Left cardiac atrium (tissue), 4 donors: Measurements from ENCODE around the gene ABCF1. TPM values are rescaled to one million over a fixed set of nuclear protein-coding genes. Genes with fewer than 3 reads are reported as not detected.

ENCODE experiments used
- ATAC-seq, 2 donors: fragments of 200-7000 bp; cut with Tn5 transposase; one replicate each; pipeline ENCODE4 v1.9.1; 2020; ENCODE audit warnings: mild to moderate bottlenecking in 2 of 2, moderate library complexity in 2 of 2
- DNase-seq: peaks from one replicate; pipeline ENCODE4 v3.0.0-alpha.2; 2020
- intact Hi-C, 2 donors: fragments of 100-400 bp; cut with DNase I; formaldehyde crosslinking; loops; one replicate each; pipeline versions ENCODE4 v1.14.1 to v1.15.1; 2022 to 2023
- total RNA-seq, 2 donors: library from RNA; stranded (reverse); fragmentation: NEBNext Ultra II Directional; extraction: Animal tissue kit (Norgen Biotek cat#: 25700); gene quantifications; one replicate each; pipeline ENCODE4 v1.2.1, GENCODE V29; 2021
- donor health status: DM: no; HTN: yes; CAD: no.
- donor health status: DM: no; HTN: yes; CAD: no; lungs with severe emphysema.
- donor health status: DM: yes; HTN: yes; CAD: no.
- donor health status: Dilated cardiomyopathy.

The ABCF1 gene
- total RNA-seq, 2 donors from 2014 or later: 30.7 to 45.9 TPM

DNA sequence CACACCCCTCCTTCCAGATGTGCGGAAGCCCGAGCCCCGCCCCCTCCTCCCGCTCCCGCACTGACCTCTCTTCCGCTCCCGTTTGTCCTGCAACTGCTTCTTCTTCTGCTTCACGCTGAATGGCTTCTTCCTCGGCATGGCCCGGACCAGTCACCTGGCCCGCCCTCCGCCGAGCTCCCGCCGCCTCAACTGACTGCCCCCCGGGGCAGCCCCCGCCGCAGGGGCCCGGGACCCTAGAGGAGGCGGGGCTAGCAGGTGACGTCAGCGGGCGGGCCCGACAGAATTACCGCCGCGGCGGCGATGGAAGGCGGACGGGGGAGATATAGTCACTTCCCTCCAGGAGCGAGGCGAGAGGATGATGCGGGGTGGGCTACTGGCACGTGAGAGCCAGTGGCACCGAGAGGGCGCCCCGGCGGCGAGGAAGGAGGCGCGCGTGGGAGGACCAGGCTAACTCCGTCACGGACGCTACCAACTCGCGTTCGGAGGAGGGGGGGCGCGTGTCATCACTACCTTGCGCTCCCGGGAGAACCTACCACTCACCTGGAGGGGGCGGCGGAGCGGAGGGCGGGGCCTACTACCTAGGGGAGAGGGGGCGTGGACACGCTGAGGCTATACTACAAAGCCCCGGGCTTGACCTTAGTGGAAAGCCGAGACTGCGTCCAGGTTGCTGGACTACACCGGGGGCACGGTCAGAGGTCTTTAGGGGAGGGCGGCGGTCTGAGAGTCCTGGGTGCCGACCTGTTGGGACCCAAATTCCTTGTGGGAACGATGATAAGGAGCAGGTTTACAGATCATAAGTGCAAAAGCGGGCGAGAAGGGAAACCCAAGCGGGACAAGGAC, 15.0 kb upstream of the ABCF1 start, which contains the start of gene GNL1:
Gene GNL1, minus strand, starts transcription at position 424 of the 840 bp plus-strand sequence. Its CDS starts 286 bp downstream, at position 138.
- peak; percentile 81 to 92 for ATAC-seq
- DNase-seq: peak; percentile 95
- intact Hi-C loops: no loop called here

DNA sequence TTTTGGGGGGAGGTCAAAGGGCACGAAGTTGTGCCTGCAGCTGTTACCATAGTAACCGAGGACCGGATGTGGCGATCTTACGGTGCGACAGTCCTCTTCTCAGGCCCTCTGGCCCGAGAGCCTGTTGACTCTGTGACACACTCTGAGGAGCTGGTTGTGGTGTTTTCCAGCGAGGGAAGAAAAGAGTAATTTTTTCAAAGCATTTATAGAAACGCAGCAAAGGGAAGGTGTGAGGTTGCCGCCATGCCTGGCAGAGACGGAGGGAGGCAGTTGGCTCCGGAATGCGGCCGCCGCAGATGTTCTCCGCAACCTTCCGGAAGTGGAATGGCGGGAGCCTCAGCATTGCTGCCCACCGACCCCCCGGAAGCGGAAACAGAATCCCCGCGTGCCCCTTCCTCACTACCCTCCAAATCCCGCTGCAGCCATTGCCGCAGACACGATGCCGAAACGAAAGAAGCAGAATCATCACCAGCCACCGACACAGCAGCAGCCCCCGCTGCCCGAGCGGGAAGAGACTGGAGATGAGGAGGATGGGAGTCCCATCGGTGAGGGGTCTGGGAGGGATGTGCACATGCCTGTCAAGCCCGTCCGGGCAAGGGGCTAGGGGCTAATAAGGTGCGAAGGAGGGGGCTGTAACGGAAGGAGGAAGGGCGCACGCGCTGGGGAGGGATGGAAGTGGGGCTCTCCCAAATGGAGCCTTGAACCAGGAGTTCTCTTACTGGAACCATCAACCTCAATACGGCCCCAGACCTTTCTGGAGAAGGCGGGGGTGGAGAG, 14.1 kb upstream of the ABCF1 start, which contains the start of gene PRR3:
Gene PRR3, plus strand, starts transcription at position 390 of the 777 bp plus-strand sequence. Its CDS starts 50 bp downstream, at position 440.
- peak; percentile 82 to 84 for ATAC-seq
- intact Hi-C loops: no loop called here

DNA sequence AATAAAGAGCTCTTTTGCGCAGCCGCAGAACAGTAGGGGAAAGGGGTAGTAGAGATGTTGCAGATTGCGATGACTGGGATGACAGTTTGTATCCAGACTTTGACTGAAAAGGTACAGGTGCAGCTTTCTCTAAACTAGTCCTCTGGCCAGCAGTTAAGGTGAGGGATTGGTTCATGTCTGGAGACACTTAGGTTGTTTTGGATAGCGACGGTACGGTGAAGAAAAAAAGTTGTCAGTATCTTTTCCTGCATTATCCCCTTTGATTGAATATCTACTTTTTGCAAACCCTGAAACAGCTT, 13.6 kb upstream of the ABCF1 start:
- ATAC-seq: no peak
- intact Hi-C loops: no loop called here
- DNase-seq: no peak

More for the DNA sequence above, 14.1 kb upstream of the ABCF1 start, which contains the start of gene PRR3:
- peak; percentile 89 for DNase-seq

DNA sequence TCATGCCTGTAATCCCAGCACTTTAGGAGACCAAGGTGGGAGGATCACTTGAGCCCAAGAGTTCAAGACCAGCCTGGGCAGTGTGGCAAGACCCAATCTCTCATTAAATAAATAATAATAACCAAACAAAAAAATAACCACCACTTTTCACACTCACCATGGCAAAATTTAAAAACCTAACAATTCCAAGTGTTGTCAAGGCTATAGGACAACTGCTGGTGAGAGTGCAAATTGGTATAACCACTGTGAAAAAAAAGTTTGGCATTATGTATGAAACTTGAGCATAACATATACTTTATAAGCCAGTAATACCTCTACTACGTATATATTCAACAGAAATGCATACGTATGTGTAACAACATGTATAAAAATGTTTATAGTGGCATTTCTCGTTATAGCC, 10.3 kb upstream of the ABCF1 start:
- intact Hi-C loops: no loop called here
- ATAC-seq: no peak

DNA sequence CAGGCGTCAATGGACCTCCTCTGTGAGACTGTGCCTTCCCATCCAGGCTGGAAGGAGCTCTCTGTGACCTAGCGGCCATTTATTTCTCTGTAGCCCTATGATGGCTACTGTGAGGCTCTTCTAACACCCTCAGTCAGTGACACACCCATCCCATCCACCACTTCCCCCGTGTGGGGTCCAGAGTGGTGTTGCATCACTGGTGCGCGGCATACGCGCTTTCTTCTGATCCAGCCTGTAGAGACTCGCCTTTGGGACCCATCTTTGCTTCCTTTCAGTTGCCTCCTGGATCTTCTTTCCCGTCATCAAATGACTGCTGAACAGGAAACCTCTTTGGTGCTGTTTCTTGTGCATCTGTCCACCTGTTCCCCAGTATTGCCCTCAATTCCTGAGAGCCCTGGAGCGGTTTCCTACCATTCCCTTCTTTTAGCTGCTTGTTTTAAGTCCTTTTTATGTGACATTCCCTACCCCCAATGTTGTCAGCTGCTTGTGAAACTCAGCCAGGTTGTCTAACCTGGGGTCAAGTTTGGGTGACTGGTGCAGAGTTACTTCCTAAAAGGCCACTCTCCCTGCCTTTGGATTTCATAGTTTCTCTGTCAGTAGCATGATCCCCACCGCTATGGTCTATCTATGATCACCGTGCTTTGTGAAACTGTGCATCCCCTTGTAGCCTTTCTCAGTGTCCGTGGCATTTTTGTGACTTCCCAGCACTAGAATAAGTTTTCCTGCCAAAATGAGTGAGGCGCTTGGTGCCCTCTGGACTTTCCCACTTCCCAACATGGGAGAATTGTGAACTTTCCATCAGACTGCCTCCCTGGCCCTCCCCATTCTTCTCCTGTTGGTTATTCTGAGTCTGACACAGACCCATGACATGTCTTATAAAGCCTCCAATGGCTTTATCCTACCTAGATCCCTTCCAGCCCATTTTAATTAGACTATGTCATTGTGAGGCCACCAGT, 8.5 kb upstream of the ABCF1 start:
- DNase-seq: no peak
- ATAC-seq: no peak
- intact Hi-C loops: no loop called here

More for the DNA sequence above, 10.3 kb upstream of the ABCF1 start:
- no peak for DNase-seq

DNA sequence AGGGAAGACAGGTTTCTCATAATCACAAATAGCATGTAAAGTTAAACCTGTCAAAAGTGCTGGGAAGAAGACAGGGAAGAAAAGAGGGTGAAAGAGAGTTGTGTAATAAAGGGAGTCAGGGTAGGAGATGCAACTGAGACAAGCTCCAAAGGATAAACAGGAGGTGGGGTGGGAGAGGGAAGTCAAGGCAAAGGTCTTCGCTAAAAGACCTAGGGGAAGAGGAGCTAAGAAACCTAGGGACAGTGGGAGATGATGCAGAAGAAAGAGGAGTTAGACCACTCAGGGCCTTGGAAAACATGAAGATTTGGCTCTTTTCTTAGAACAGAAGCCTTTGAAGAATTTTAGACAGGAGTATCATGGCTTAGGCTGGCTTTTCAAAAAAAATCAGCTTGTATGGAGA, 7.1 kb upstream of the ABCF1 start:
- ATAC-seq (no peak), DNase-seq (no peak)

DNA sequence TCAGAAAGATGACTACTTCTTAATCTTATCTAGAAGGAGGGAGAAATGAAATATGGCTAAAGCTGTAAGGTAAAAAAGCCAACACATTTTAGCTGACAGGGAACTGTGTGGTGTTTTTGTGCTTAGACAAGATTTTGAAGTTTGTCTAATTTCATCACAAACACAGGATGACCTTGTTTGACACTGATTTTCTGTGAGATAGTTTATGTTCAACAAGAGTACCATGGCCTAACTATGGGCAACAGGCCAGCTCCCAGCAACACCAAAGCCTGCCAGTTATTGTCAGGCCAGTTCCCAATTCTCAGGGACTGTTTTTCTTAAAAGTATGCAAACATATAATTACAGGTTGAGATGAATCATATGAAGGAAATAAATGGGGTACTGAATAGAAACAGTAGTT, 5.5 kb upstream of the ABCF1 start:
- ATAC-seq (no peak), DNase-seq (no peak)
- intact Hi-C loops: no loop called here

More for the DNA sequence above, 7.1 kb upstream of the ABCF1 start:
- intact Hi-C loops: no loop called here

DNA sequence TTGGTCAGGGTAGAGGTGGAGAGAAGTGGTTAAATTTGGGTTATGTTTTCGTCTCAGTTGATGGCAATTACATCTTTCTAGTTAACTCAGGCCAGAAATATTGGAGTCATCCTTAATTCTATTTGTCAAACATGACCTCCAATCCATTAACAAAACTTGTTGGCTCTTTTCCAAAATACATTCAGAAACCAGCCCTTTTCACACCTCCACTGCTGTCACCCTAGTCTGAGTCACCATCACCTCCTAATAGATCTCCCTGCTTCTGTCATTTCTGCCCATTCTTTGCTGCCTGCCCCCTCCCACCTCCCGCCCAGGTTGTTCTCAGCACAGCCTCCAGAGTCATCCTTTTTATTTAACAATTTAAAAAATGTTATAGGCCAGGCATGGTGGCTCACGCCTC, 3.0 kb upstream of the ABCF1 start:
- ATAC-seq (no peak), DNase-seq (no peak)
- intact Hi-C loops: no loop called here

DNA sequence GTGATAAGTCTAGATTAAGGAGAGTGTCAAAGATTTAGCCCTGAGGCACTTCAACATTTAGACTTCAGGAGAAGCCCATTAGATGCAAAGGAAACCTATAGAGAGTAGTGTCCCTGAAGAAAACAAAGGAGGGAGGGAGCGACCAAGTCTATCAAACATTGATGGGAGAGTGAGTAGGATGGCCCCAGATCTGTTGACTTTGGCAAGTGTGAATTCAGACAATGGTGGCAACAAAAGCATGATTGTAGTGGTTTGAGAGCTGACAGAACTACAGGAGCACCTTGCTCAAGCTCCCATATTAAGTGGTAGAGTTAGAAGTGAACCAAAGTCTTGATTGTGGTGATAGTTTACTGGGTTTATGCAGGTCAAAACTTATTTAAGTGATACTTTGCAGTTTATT, 979 bp upstream of the ABCF1 start:
- intact Hi-C loops: no loop called here
- DNase-seq: no peak
- ATAC-seq: no peak

DNA sequence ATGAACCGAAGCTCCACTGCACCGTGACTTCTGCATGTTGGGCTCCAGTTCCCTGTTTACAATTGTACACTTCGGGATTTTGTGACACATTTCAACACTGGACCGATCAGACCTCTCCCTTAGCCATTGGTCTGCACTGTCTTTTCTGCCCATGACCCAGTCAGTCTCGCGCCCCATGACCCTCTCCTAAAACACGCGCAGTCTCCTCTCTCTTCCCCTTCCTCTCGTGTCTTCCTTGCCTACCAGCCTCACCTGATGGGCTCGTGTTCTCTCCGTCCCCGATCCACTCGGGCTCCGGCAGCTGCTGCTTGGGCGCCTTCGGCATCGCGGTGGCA, 535 bp upstream of the ABCF1 start:
- DNase-seq: peak; percentile 31
- peak; percentile 6 to 22 for ATAC-seq
- intact Hi-C loops: no loop called here

DNA sequence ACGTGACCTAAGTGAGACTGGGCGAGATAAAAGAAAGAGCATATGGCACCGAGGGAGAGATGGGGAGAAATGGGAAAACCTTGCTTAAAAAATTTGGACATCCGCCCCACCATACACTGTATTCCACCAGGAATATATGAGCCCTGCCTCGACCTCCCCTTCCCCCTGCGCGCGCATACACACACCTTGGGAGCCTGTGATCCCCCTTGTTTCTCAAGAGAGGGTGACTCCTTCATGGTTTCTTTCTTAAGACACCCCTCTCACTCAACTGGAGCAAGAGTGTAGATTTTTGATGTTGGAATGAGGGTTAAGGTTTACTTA, 480 bp downstream of the ABCF1 start:
- DNase-seq: no peak
- intact Hi-C loops: no loop called here

DNA sequence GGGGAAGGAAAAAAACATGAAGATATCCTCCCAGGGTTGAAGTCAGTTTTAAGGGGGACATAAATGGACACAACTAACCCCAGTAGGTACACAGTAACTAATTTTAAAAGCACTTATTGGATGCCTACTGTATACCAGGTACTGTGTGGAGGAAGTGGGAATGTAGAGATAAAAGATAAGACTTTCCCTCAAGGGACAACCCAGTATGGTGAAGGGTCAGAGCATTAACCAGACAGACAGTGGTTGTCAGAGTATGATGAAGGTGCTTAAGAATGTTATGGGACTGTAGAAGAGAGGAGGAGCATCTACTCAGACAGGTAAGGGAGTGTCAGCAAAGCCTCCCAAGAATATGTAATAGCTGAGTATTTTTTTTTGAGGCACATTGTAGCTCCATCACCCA, 906 bp downstream of the ABCF1 start:
- ATAC-seq (no peak), DNase-seq (no peak)
- intact Hi-C loops: no loop called here

More for the DNA sequence above, 480 bp downstream of the ABCF1 start:
- ATAC-seq: no peak

DNA sequence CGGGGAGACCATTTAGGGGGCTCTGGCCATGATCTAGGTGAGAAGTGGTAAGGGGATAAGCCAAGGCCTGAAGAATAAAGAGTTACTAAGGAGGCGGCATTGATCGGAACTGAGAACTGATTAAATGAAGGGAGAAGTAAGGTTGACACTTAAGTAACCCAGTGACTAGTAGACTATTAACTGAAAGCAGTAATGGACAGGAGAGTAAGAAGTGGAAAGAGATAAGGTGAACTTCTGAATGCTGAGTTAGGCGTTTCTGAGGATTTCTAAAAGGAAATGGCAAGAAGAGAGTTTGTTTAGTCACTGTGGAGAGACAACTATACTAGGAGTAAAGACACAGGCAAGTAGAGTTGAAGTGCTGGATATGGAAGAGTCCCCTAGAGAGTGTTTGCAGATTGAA, 1.9 kb downstream of the ABCF1 start:
- ATAC-seq (no peak), DNase-seq (no peak)
- intact Hi-C loops: no loop called here

DNA sequence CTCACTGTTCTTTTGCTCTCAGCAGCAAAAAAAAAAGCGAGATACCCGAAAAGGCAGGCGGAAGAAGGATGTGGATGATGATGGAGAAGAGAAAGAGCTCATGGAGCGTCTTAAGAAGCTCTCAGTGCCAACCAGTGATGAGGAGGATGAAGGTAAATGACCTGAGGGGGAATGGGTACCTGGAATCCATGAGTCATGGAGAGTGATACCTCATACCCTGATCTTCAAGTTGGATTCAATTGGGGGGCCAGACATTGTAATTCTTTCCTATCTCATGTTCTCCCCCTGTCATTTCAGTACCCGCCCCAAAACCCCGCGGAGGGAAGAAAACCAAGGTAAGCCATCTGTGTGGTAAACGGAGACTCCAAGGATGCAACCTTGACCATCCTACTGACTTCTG, 6.8 kb downstream of the ABCF1 start:
- intact Hi-C loops: no loop called here
- no peak for DNase-seq
- no peak for ATAC-seq

DNA sequence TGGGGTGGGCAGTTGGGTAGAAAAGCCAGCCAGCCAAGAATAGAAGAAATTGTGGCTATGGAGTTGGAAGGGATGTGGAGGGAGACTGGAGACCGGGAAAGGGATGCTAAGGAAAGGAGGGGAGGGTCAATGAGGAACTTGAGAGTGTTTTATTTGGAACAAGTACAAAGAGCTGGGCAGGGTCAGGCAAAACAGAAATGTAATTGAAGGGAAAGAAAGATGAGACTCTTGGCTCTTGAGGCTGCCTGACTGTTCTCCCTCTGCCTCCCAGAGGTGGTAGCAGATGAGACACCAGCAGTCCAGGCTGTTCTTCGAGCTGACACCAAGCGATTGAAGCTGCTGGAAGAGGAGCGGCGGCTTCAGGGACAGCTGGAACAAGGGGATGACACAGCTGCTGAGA, 12.7 kb downstream of the ABCF1 start:
- ATAC-seq (no peak), DNase-seq (no peak)
- intact Hi-C loops: no loop called here

DNA sequence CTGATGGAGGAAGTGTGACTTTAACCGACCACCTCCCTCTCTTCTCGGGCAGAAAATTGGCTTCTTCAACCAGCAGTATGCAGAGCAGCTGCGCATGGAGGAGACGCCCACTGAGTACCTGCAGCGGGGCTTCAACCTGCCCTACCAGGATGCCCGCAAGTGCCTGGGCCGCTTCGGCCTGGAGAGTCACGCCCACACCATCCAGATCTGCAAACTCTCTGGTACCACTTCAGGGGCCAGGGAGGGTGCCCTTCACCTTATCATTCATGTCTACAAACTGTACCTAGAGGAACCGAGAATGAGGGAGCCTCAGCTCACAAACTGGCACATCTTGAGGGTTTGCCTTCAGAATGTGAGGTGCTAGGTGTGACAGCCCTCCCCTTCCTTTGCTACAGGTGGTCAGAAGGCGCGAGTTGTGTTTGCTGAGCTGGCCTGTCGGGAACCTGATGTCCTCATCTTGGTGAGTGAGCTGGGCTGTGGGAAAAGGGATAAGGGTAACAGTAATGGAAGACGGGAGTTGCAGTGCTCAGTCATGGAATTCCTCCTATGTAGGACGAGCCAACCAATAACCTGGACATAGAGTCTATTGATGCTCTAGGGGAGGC, 18.6 kb downstream of the ABCF1 start:
- ATAC-seq (no peak), DNase-seq (no peak)
- intact Hi-C loops: loop anchor here in 1 of 2 donors (5.0 kb wide), 1 partner anchor 43 kb away; no protein-coding TSS in a partner anchor

DNA sequence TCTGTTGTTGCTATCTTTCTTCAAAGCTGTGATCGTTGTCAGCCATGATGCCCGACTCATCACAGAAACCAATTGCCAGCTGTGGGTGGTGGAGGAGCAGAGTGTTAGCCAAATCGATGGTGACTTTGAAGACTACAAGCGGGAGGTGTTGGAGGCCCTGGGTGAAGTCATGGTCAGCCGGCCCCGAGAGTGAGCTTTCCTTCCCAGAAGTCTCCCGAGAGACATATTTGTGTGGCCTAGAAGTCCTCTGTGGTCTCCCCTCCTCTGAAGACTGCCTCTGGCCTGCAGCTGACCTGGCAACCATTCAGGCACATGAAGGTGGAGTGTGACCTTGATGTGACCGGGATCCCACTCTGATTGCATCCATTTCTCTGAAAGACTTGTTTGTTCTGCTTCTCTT, 19.3 kb downstream of the ABCF1 start:
- intact Hi-C loops: loop anchor here in 1 of 2 donors (5.0 kb wide), 1 partner anchor 43 kb away; no protein-coding TSS in a partner anchor
- no peak for DNase-seq
- no peak for ATAC-seq

DNA sequence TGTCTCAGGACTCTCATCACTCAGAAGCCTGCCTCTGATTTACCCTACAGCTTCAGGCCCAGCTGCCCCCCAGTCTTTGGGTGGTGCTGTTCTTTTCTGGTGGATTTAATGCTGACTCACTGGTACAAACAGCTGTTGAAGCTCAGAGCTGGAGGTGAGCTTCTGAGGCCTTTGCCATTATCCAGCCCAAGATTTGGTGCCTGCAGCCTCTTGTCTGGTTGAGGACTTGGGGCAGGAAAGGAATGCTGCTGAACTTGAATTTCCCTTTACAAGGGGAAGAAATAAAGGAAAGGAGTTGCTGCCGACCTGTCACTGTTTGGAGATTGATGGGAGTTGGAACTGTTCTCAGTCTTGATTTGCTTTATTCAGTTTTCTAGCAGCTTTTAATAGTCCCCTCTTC, 19.8 kb downstream of the ABCF1 start:
- intact Hi-C loops: loop anchor here in 1 of 2 donors (5.0 kb wide), 1 partner anchor 44 kb away; no protein-coding TSS in a partner anchor
- DNase-seq (no peak), ATAC-seq (peak in 1 of 2 donors; percentile 16)

DNA sequence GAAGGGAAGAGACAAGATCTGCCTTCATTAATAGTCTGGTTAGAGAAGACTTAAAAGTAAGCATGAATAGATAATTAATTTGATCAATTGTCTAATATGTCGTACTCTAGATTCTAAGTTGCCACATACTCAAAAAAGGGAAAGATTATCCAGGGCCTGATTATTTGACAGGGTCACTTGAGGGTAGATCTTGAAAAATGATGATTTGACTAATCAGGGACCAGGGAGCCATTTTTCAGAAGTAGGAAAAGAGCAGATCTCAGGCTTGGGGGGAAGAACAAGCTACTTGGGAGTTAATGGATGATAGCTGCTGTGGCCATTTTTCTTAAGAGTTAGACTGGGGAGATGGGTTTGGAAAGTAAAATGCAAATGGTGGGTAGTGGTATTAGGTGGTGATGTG, 21.0 kb downstream of the ABCF1 start:
- DNase-seq (no peak), ATAC-seq (no peak)
- intact Hi-C loops: loop anchor here in 1 of 2 donors (5.0 kb wide), 1 partner anchor 45 kb away; no protein-coding TSS in a partner anchor
